Activated T-cell treated with anti-CD3 and anti-CD28 coated beads, Interleukin-2, amount 50 U/mL, for 4 hours (primary cell): ENCODE results near the gene GHITM. TPM values are rescaled to one million over a fixed set of nuclear protein-coding genes. Genes with fewer than 3 reads are reported as not detected.

ENCODE experiments used
- ATAC-seq, 2 donors: fragments of 200-7000 bp; cut with Tn5 transposase; one replicate each; pipeline ENCODE4 v1.10.0; 2021
- DNase-seq: peaks from one replicate; pipeline ENCODE4 v3.0.0-alpha.2; 2020
- H3K27me3 Mint-ChIP-seq: one replicate; pipeline ENCODE4 v1.8.0; 2021; ENCODE audit warnings: low read depth, mixed read lengths
- H3K36me3 Mint-ChIP-seq: one replicate; pipeline ENCODE4 v1.8.0; 2022; ENCODE audit warnings: mixed read lengths; ENCODE audit not compliant: insufficient read depth
- H3K4me1 Mint-ChIP-seq: one replicate; pipeline ENCODE4 v1.8.0; 2021; ENCODE audit warnings: low read depth, mixed read lengths
- H3K4me3 Mint-ChIP-seq: one replicate; pipeline ENCODE4 v1.8.0; 2021; ENCODE audit warnings: mild to moderate bottlenecking, moderate library complexity, mixed read lengths
- H3K9me3 Mint-ChIP-seq: one replicate; pipeline ENCODE4 v1.8.0; 2021; ENCODE audit warnings: mixed read lengths
- total RNA-seq, 3 donors: library from RNA; stranded (reverse); gene quantifications; one replicate each; pipeline ENCODE4 v1.2.1, GENCODE V29; 2021

GHITM gene
- total RNA-seq, 3 donors from 2014 or later: 206 to 234 (median 220) TPM

GRCh38 chr10:84195044-84195830, 55.9 kb downstream of the GHITM start:
- Mint-ChIP-seq H3K27me3 (peaks cover 34% of the 10 kb centered on the region), H3K36me3 (no peaks in the 10 kb centered on the region), H3K4me1 (peaks cover 20% of the 10 kb centered on the region), H3K4me3 (peak overlapping the region; percentile 56), H3K9me3 (no peaks in the 10 kb centered on the region)
- DNase-seq (no peak), ATAC-seq (peak in 1 of 2 donors; percentile 23)

GRCh38 chr10:84196083-84196482, 56.8 kb downstream of the GHITM start:
- ATAC-seq: no peak
- H3K27me3 Mint-ChIP-seq: peaks cover 34% of the 10 kb centered on the region
- peaks cover 13% of the 10 kb centered on the region for H3K4me1 Mint-ChIP-seq
- no peak overlapping the region for H3K4me3 Mint-ChIP-seq
- no peaks in the 10 kb centered on the region for H3K36me3 Mint-ChIP-seq
- H3K9me3 Mint-ChIP-seq: no peaks in the 10 kb centered on the region
- no peak for DNase-seq

- no peaks in the 10 kb centered on the region for H3K9me3 Mint-ChIP-seq
- H3K4me3 Mint-ChIP-seq: no peak overlapping the region
- no peak for DNase-seq
Observed at GRCh38 chr10:84196941-84197340, 57.6 kb downstream of the GHITM start.

GRCh38 chr10:84197643-84198042, 58.3 kb downstream of the GHITM start:
- ATAC-seq: no peak
- no peak for DNase-seq
- Mint-ChIP-seq H3K36me3 (no peaks in the 10 kb centered on the region), H3K27me3 (peaks cover 34% of the 10 kb centered on the region), H3K4me3 (no peak overlapping the region), H3K4me1 (peaks cover 8% of the 10 kb centered on the region), H3K9me3 (no peaks in the 10 kb centered on the region)

More at GRCh38 chr10:84196941-84197340, 57.6 kb downstream of the GHITM start:
- ATAC-seq: no peak
- Mint-ChIP-seq H3K27me3 (peaks cover 34% of the 10 kb centered on the region), H3K4me1 (peaks cover 8% of the 10 kb centered on the region), H3K36me3 (no peaks in the 10 kb centered on the region)

- ATAC-seq: no peak
- Mint-ChIP-seq H3K9me3 (no peaks in the 10 kb centered on the region), H3K4me3 (no peak overlapping the region), H3K27me3 (peaks cover 33% of the 10 kb centered on the region), H3K4me1 (peaks cover 8% of the 10 kb centered on the region), H3K36me3 (no peaks in the 10 kb centered on the region)
- no peak for DNase-seq
Observed at GRCh38 chr10:84198206-84198915, 59.1 kb downstream of the GHITM start.

GRCh38 chr10:84200537-84201243, 61.4 kb downstream of the GHITM start:
- Mint-ChIP-seq H3K9me3 (no peaks in the 10 kb centered on the region), H3K27me3 (peaks cover 19% of the 10 kb centered on the region), H3K36me3 (no peaks in the 10 kb centered on the region), H3K4me1 (peaks cover 3% of the 10 kb centered on the region), H3K4me3 (no peak overlapping the region)
- DNase-seq (no peak), ATAC-seq (no peak)

GRCh38 chr10:84201244-84201606, 61.9 kb downstream of the GHITM start:
- Mint-ChIP-seq H3K9me3 (no peaks in the 10 kb centered on the region), H3K4me1 (peaks cover 1% of the 10 kb centered on the region)
- DNase-seq: no peak

GRCh38 chr10:84201682-84202081, 62.4 kb downstream of the GHITM start:
- H3K9me3 Mint-ChIP-seq: no peaks in the 10 kb centered on the region
- H3K36me3 Mint-ChIP-seq: no peaks in the 10 kb centered on the region
- H3K4me1 Mint-ChIP-seq: no peaks in the 10 kb centered on the region
- DNase-seq: no peak
- H3K27me3 Mint-ChIP-seq: peaks cover 9% of the 10 kb centered on the region
- H3K4me3 Mint-ChIP-seq: no peak overlapping the region
- ATAC-seq: no peak

More at GRCh38 chr10:84201244-84201606, 61.9 kb downstream of the GHITM start:
- H3K27me3 Mint-ChIP-seq: peaks cover 13% of the 10 kb centered on the region
- no peak for ATAC-seq
- H3K36me3 Mint-ChIP-seq: no peaks in the 10 kb centered on the region
- no peak overlapping the region for H3K4me3 Mint-ChIP-seq

- H3K4me1 Mint-ChIP-seq: no peaks in the 10 kb centered on the region
- ATAC-seq: no peak
- H3K27me3 Mint-ChIP-seq: peaks cover 11% of the 10 kb centered on the region
- H3K4me3 Mint-ChIP-seq: no peak overlapping the region
- no peak for DNase-seq
- no peaks in the 10 kb centered on the region for H3K9me3 Mint-ChIP-seq
- no peaks in the 10 kb centered on the region for H3K36me3 Mint-ChIP-seq
Observed at GRCh38 chr10:84202349-84202748, 63.0 kb downstream of the GHITM start.

Other genes with a start within 250 kb of the GHITM start
- not detected for gene GPR15LG, start 34.3 kb downstream of the GHITM start, total RNA-seq
- gene CDHR1, start 55.0 kb downstream of the GHITM start, total RNA-seq: 1 to 10 TPM in 1 of 3 donors, under 1 TPM in 2; 0.22 to 1.3 (median 0.28) TPM
- gene LRIT2, start 86.0 kb downstream of the GHITM start, total RNA-seq: not detected
- gene LRIT1, start 102.0 kb downstream of the GHITM start, total RNA-seq: not detected
- gene RGR, start 105.5 kb downstream of the GHITM start, total RNA-seq: not detected
- 10 to 100 TPM; 37.1 to 42.0 (median 40.9) TPM for gene CCSER2, start 189.1 kb downstream of the GHITM start, total RNA-seq